ENCODE data around the gene ZNF358. TPM values are rescaled to one million over a fixed set of nuclear protein-coding genes. Genes with fewer than 3 reads are reported as not detected.

The ZNF358 gene
- total RNA-seq, 6 experiments from 2014 or later = 15.3 to 35.1 (median 24.8) TPM

DNA sequence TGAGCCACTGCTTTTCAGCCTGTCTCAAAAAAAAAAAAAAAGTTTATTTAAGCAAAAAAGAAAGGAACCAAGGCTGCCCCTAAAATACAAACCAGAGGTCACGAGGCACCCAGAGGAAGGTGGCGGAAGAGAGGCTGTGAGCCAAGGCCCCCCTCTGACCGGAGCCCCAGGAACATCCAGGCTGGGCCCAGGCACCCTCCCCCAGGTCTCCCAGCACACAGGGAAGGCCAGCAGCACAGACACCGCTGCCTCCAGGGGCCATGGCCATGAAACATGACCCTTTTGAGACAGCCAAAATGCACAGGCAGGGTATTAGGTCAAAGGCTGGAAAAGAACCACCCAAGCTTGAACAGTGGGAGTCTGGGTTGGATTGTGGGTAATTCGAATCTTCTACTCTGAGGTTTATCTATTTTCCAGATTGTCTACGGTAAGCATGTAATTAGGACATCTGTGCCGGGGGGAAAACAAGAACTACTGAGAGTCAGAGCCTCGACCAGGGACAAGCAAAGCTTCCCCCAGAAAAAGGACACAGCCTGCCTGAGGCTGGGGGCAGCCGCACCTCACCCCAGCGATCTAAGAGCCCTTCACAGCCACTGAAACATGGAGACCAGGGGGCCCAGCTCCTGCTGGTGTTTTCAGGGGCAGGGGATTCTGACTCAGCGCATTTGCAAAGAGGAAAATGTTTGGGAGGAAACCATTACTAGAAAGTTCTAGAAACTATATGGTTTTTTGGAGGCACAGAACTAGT lies 35.5 kb upstream of the ZNF358 start:
- Histone ChIP-seq H3K27me3 (no peaks in the 10 kb centered on the region), H3K36me3 (no peaks in the 10 kb centered on the region), H3K27ac (peak overlapping the region in 2 of 3 donors; percentile 51 to 67), H3K9me3 (no peaks in the 10 kb centered on the region), H3K4me1 (peaks cover 0 to 3% (median 0%) of the 10 kb centered on the region in 4 donors), H3K4me3 (no peak overlapping the region)
- TF ChIP-seq POLR2A (IDR thresholded peaks at IDR 0.05) = no peak
- TF ChIP-seq, protein P1, sequence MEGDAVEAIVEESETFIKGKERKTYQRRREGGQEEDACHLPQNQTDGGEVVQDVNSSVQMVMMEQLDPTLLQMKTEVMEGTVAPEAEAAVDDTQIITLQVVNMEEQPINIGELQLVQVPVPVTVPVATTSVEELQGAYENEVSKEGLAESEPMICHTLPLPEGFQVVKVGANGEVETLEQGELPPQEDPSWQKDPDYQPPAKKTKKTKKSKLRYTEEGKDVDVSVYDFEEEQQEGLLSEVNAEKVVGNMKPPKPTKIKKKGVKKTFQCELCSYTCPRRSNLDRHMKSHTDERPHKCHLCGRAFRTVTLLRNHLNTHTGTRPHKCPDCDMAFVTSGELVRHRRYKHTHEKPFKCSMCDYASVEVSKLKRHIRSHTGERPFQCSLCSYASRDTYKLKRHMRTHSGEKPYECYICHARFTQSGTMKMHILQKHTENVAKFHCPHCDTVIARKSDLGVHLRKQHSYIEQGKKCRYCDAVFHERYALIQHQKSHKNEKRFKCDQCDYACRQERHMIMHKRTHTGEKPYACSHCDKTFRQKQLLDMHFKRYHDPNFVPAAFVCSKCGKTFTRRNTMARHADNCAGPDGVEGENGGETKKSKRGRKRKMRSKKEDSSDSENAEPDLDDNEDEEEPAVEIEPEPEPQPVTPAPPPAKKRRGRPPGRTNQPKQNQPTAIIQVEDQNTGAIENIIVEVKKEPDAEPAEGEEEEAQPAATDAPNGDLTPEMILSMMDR (IDR thresholded peaks at IDR 0.05) = no peak
- peak; percentile 35 to 64 (median 45) for ATAC-seq
- peak in 1 of 3 donors; percentile 65 for DNase-seq
- intact Hi-C loops (cut with DNase I) = no loop called here
- WGBS (ENCODE audit: insufficient coverage, low coverage, low lambda C conversion rate, missing lambda C conversion rate) = 38% methylated on average over 4 of the region's 11 CpGs

DNA sequence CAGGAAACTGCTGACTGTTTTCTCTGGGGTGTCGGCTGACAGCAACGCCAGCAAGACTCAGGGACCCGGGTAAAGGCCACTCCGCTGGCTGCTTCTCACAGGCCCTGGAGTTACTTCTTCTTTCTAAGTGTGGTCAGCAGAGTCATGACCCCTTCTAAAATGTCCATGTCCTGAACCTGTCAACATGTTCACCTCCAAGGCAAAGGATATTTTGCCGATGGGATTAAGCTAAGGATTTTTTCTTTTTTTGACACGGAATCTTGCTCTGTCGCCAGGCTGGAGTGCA lies 35.0 kb upstream of the ZNF358 start:
- H3K36me3 ChIP-seq = no peaks in the 10 kb centered on the region
- ATAC-seq (peak; percentile 34 to 63 (median 43)), DNase-seq (peak in 1 of 3 donors; percentile 63)
- H3K27me3 ChIP-seq = no peaks in the 10 kb centered on the region
- H3K27ac ChIP-seq = peak overlapping the region in 2 of 3 donors; percentile 51 to 67
- H3K4me3 ChIP-seq = no peak overlapping the region
- WGBS (ENCODE audit: insufficient coverage, low coverage, low lambda C conversion rate, missing lambda C conversion rate) = 50% methylated on average over 5 of the region's 7 CpGs
- H3K9me3 ChIP-seq = no peaks in the 10 kb centered on the region
- H3K4me1 ChIP-seq = peaks cover 0 to 3% (median 0%) of the 10 kb centered on the region in 4 donors
- no peak for TF ChIP-seq POLR2A (IDR thresholded peaks at IDR 0.05)
- TF ChIP-seq, protein P1 (IDR thresholded peaks at IDR 0.05) = no peak
- intact Hi-C loops (cut with DNase I) = no loop called here

DNA sequence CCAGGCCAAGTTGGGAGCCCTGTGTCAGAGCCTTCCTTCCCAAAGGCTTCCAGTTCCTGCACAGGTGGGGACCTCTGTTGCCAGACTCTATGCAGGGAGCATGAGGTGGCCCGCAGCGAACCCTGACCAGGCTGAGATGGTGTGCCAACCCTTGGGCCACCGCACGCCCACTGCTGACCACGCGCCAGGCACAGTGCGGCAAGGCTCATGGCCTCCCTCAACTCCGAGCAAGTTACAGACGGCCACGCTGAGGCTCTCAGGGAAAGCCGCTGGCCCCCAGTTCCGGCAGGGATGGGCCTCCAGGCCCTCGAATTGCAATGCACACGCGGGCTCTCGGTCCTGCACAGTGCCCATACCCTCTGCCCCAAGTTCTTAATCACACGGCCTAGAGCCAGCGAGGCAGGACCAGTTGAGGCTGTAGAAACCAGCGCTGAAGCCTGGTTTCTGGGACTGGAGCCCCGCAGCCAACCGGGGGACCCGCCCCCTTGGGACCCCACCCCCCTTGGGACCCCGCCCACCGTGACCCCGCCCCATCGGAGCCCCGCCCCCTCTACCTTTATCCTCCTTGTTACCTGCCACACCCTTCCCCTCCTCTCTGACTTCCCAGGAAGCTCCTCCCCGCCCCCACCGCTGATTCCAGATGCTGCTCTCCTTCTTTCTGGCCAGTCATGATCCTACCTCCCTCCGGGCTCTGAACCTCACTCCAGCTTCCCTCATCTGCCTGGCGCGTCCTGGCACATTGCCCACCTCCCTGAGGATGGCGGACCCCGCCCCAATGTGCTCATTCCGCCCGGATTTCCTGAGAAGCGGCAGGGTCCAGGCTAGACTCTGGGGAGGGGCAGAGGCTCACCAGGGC lies 33.1 kb upstream of the ZNF358 start:
- intact Hi-C loops (cut with DNase I) = no loop called here
- 32% methylated on average over 11 of the region's 37 CpGs for WGBS (ENCODE audit: insufficient coverage, low coverage, low lambda C conversion rate, missing lambda C conversion rate)
- H3K36me3 ChIP-seq = no peaks in the 10 kb centered on the region
- H3K27me3 ChIP-seq = no peaks in the 10 kb centered on the region
- peak in 2 of 3 donors; percentile 53 to 68 for DNase-seq
- H3K4me3 ChIP-seq = no peak overlapping the region
- no peak overlapping the region for H3K27ac ChIP-seq
- no peaks in the 10 kb centered on the region for H3K9me3 ChIP-seq
- peak; percentile 3 to 28 (median 12) for ATAC-seq
- no peak for TF ChIP-seq POLR2A (IDR thresholded peaks at IDR 0.05)
- TF ChIP-seq, protein P1 (IDR thresholded peaks at IDR 0.05) = no peak
- H3K4me1 ChIP-seq = peaks cover 0 to 3% (median 0%) of the 10 kb centered on the region in 4 donors

DNA sequence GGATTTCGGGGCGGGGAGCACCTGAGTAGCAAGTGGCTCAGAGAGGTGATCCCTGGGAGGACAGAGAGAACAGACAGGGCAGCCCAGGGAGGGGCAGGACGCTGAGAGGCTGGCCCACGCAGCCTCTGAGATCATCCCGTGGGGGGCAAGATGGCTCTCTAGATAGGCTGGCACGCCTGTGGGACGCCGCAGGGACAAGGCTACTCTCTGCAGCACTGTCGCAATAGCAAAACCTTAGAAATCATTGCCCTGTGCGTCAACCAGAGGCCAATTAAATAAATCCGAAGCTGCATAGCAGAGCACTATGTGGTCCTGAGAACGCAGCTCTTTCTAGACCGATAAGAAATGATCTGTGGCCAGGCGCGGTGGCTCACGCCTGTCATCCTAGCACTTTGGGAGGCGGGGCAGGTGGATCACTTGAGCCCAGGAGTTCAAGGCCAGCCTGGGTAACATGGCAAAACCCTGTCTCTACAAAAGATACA lies 32.1 kb upstream of the ZNF358 start:
- no peaks in the 10 kb centered on the region for H3K27me3 ChIP-seq
- no peaks in the 10 kb centered on the region for H3K36me3 ChIP-seq
- TF ChIP-seq, protein P1 (IDR thresholded peaks at IDR 0.05) = no peak
- TF ChIP-seq POLR2A (IDR thresholded peaks at IDR 0.05) = no peak
- H3K27ac ChIP-seq = no peak overlapping the region
- no peaks in the 10 kb centered on the region for H3K9me3 ChIP-seq
- no peak for ATAC-seq
- no peak for DNase-seq
- peaks cover 0 to 3% (median 0%) of the 10 kb centered on the region in 4 donors for H3K4me1 ChIP-seq
- intact Hi-C loops (cut with DNase I) = no loop called here
- no peak overlapping the region for H3K4me3 ChIP-seq
- 90% methylated on average over 14 of the region's 17 CpGs for WGBS (ENCODE audit: insufficient coverage, low coverage, low lambda C conversion rate, missing lambda C conversion rate)

Measured in right lobe of liver (tissue), 6 donors.